Mesodermal cell (in vitro differentiated cells): ENCODE results near the gene ADCY6.

Experiments
- H3K27ac ChIP-seq: 2 replicates; pipeline ENCODE4 v1.7.0; 2013; ENCODE audit warnings: mild to moderate bottlenecking, low read depth, low read length, moderate library complexity; ENCODE audit not compliant: severe bottlenecking
- H3K36me3 ChIP-seq: 2 replicates; pipeline ENCODE4 v1.7.1; 2013; ENCODE audit warnings: mild to moderate bottlenecking, low read length, moderate library complexity; ENCODE audit not compliant: control insufficient read depth, insufficient read depth
- H3K4me1 ChIP-seq: one replicate; pipeline ENCODE4 v1.7.1; 2013; ENCODE audit warnings: mild to moderate bottlenecking, low read length; ENCODE audit not compliant: insufficient read depth, control insufficient read depth, poor library complexity, severe bottlenecking
- H3K4me3 ChIP-seq: 2 replicates; pipeline ENCODE4 v1.7.0; 2013; ENCODE audit warnings: low read length, control low read depth, mild to moderate bottlenecking; ENCODE audit not compliant: insufficient read depth, poor library complexity, severe bottlenecking; ENCODE audit errors: extremely low read depth
- H3K9me3 ChIP-seq: 2 replicates; pipeline ENCODE4 v1.7.1; 2013; ENCODE audit warnings: mild to moderate bottlenecking, low read length, moderate library complexity; ENCODE audit not compliant: control insufficient read depth
- WGBS, 2 experiments: methylation state at CpG; one replicate each; pipeline ENCODE4 v1.1.5; 2013; ENCODE audit warnings: missing lambda C conversion rate in 2 of 2; ENCODE audit not compliant: insufficient coverage in 2 of 2; 5-methylcytosine and 5-hydroxymethylcytosine counted together

The ADCY6 gene

DNA sequence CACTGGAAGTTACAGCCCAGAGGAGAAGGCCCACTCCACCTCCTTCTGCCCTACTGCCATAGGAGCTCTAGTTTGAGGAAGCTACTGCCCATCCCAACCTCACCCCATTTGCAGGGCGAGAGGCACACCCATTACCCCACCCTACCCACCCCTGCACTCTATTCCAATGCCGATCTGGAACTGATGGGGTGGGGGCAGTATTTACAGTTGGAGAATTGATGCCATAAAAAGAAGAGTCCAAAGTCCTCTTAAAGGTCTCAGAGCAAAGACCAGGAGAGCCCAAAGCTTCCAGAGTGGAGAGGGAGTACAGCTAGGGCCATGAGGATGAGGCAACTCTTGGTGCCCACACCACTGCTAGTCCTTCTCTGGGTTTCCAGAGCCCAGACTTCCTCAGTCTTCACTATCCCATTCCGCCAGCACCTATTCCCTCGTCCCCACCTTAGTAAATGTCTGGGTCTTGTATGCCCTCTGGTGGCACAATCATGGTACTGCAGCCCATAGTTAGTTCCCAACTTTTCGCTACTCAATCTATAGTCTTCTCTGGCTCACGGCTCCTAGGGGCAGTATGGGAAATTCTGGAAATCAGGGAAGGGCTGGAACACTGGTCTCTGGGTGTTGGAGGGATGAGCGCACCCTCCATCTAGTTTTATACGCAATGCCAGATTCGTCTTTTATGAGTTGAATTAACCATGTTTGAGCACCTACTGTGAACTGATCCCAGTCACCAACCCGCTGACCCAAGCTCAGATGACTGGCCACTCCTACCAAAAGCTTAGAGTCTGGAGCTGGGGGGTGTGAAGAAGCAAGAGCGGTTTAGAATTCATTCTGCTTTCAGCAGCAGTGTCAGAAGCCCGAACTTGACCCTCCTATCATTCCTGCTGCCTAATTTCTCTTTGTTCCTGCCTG lies 6.9 kb upstream of the ADCY6 start:
- no peaks in the 10 kb centered on the region for H3K36me3 ChIP-seq
- H3K4me3 ChIP-seq, result no peak overlapping the region
- 30 to 37% methylated on average over 5 to 7 of the region's 12 CpGs for WGBS, 2 experiments
- no peaks in the 10 kb centered on the region for H3K9me3 ChIP-seq
- H3K27ac ChIP-seq, result no peak overlapping the region
- no peaks in the 10 kb centered on the region for H3K4me1 ChIP-seq

DNA sequence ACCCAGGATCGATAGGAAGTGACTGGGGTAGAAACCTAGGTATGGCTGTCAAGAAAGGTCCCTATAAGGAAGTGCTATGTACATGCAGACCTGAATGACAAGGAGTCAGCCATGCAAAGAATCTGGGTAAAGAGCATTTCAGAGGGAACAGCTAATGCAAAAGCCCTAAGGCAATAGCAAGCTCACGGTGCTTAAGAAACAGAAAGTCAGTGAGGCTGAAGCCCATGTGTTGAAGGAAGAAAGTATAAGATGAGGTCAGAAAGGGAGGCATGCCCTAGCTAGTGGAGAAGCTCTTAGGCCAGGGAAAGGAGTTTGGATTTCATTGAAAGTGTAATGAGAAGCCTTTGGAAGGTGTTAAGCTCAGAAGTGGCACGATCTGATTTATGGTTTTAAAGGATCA lies 6.0 kb upstream of the ADCY6 start:
- Histone ChIP-seq H3K27ac (no peak overlapping the region), H3K4me1 (no peaks in the 10 kb centered on the region), H3K36me3 (no peaks in the 10 kb centered on the region), H3K4me3 (no peak overlapping the region), H3K9me3 (no peaks in the 10 kb centered on the region)
- WGBS, 2 experiments, result 57 to 60% methylated on average over 3 of the region's 3 CpGs

DNA sequence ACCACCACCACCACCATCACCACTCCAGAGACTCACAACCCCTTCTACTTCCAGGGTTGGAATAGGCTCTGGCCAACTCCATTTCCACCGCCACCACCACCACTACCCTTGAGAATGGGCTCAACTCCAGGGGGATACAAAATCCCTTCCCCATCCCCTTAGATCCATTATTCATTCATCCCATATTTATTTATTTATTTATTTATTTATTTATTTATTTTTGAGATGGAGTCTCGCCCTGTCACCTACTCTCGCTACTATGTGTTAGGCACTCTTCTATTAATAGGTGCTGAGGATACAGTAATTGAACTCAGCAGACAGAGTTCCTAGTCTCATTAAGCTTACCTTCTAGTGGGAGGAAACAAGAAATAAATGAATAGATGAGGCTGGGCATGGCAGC lies 4.8 kb upstream of the ADCY6 start:
- H3K4me3 ChIP-seq, result no peak overlapping the region
- no peak overlapping the region for H3K27ac ChIP-seq
- H3K4me1 ChIP-seq, result no peaks in the 10 kb centered on the region
- H3K36me3 ChIP-seq, result no peaks in the 10 kb centered on the region
- 100% methylated on average over 1 of the region's 3 CpGs; no CpG with 5 or more reads in 1 of the 2 experiments for WGBS, 2 experiments
- no peaks in the 10 kb centered on the region for H3K9me3 ChIP-seq

DNA sequence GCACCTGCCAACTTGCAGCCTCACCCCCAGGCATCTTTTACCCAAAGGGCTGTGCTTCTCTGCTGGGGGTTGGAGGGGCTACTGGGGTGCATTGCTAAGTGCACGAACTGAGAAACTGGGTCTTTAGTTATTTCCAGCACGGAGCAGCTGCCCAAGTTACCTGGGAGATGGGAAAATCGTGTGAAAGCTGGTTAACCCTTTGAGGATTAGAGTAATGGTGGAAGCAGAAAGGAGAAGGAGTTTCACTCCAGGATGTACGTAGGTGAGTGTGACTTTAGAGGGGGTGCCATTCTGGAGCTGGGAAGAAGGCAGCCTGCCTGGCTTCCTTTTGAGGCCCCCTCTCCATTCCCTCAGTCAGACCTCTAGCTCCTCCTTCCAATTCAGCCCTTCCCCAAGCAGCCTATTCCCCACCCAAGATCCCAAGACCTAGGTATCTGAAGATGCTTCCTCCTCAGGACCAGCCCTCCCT lies 1.0 kb upstream of the ADCY6 start:
- Histone ChIP-seq H3K9me3 (no peaks in the 10 kb centered on the region), H3K27ac (no peak overlapping the region), H3K4me3 (peak overlapping the region; percentile 79), H3K36me3 (no peaks in the 10 kb centered on the region), H3K4me1 (peaks cover 7% of the 10 kb centered on the region)
- WGBS, 2 experiments, result 13% methylated on average over 3 of the region's 4 CpGs

DNA sequence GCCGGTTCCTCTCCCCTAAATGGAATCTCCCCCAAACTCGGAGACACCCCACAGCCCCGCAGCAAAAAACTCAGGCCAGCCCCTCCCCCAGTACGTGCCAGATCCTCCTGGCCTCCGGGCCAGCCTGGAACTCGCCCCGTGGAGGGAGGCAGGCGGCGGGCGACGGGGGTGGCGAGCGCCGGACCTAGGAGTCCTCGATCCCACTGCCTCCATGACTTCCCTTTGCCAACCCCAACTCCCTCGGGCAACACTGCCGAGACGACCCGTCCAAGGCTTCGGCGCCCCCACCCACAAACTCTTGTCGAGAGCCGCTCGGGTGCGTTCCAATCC lies 400 bp downstream of the ADCY6 start:
- Histone ChIP-seq H3K4me1 (peaks cover 7% of the 10 kb centered on the region), H3K9me3 (no peaks in the 10 kb centered on the region), H3K36me3 (no peaks in the 10 kb centered on the region), H3K4me3 (peak overlapping the region; percentile 79), H3K27ac (no peak overlapping the region)
- WGBS, 2 experiments, result 0% methylated on average over 6 to 7 of the region's 25 CpGs

DNA sequence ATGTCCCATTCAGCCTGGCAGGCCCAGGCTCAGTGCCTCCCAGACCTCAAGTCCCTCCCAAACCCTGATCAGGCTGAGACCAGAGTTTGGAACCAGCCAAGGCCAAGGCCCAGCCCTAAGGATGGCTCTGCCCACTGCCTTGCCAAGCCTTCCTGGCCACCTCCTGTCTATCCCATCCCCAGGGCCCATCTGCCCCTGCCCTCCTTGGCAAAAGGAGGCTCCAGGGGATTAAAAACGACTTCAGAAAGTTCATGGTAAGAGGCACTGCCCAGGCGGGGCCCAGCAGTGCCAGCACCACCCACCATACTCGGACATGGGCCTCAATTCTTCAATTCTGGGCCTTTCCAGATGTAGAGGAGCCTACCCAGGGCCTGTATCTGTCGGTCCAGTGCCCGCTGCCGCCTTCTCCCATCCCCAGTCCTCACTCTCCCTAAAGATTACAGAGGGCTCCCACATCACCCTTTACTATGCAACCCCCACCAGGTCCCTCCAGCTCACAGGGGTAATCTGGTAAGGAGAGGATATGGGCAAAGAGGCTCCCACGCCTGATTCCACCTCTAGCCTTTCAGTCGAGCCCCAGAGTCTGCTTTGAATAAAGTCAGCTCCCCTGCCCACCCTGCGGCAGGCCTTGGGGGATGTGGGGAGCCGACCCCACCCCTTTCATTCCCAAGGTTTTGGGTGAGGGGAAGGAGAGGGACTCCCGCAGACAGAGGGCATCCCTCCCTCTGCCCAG lies 932 bp downstream of the ADCY6 start:
- Histone ChIP-seq H3K4me3 (peak overlapping the region; percentile 79), H3K27ac (no peak overlapping the region), H3K36me3 (no peaks in the 10 kb centered on the region), H3K9me3 (no peaks in the 10 kb centered on the region), H3K4me1 (peaks cover 7% of the 10 kb centered on the region)
- WGBS, 2 experiments, result 27 to 39% methylated on average over 4 to 5 of the region's 11 CpGs

DNA sequence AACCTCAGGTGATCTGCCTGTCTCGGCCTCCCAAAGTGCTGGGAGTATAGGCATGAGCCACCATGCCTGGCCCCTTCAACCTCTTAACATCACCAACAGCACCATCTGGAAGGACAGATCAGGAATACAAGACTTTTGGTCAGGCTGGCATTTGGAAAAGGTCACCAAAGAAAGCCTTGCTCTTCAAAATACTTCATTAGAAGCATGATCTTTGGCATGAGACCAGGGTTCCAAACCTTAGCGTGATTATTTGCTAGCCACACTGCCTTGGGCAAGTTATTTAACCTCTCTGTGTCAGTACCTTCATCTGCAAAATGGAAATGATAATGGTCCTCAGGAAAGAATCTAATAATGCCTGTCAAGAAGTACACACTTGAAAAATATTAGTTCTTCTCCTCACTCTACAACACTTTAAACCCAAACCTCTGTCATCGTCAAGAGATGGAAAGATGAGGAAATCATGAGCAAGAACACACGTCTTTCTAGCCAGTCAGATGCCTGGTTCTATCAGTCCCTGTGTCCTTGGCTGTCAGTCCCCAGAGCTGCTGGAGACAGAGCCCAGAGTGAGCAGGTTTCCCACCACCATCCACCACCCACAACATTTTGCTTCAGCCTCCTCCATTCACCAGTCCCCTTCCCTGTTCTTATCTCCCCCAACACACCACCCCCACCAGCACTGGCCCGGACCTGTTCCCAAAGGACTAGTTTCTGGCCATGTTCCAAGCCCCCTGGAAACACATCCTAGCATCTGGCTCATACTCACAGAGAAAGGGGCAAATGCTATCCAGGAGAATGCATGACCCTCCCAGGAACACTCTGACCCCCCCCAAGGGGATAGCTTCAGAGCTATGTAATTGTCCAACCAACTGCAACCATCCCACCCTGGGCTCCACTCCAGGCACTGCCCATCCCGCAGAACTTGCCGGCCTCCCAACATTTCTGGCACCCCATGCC lies 2.0 kb downstream of the ADCY6 start:
- Histone ChIP-seq H3K4me1 (peaks cover 7% of the 10 kb centered on the region), H3K4me3 (peak overlapping the region; percentile 79), H3K27ac (no peak overlapping the region), H3K36me3 (peaks cover 6% of the 10 kb centered on the region), H3K9me3 (no peaks in the 10 kb centered on the region)
- WGBS, 2 experiments, result 94 to 97% methylated on average over 5 to 7 of the region's 7 CpGs

DNA sequence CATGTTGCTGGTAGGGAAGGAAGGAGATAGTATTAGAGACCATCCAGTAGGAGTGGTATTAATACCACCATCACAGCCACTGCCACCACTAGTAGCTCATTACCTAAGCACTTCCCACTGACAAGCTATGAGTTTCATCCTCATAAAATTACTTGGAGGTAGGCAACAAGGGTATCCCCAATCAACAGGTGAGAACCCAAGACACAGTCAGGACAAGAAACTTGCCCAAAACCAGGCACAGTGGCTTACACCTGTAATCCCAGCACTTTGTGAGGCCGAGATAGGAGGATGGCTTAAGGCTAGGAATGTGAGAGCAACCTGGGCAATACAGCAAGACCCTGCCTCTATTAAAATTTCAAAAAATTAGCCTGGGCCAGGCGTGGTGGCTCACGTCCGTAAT lies 5.5 kb downstream of the ADCY6 start:
- peaks cover 21% of the 10 kb centered on the region for H3K4me1 ChIP-seq
- 80 to 95% methylated on average over 1 to 3 of the region's 4 CpGs for WGBS, 2 experiments
- H3K9me3 ChIP-seq, result no peaks in the 10 kb centered on the region
- H3K36me3 ChIP-seq, result peaks cover 9% of the 10 kb centered on the region
- H3K27ac ChIP-seq, result no peak overlapping the region
- no peak overlapping the region for H3K4me3 ChIP-seq

DNA sequence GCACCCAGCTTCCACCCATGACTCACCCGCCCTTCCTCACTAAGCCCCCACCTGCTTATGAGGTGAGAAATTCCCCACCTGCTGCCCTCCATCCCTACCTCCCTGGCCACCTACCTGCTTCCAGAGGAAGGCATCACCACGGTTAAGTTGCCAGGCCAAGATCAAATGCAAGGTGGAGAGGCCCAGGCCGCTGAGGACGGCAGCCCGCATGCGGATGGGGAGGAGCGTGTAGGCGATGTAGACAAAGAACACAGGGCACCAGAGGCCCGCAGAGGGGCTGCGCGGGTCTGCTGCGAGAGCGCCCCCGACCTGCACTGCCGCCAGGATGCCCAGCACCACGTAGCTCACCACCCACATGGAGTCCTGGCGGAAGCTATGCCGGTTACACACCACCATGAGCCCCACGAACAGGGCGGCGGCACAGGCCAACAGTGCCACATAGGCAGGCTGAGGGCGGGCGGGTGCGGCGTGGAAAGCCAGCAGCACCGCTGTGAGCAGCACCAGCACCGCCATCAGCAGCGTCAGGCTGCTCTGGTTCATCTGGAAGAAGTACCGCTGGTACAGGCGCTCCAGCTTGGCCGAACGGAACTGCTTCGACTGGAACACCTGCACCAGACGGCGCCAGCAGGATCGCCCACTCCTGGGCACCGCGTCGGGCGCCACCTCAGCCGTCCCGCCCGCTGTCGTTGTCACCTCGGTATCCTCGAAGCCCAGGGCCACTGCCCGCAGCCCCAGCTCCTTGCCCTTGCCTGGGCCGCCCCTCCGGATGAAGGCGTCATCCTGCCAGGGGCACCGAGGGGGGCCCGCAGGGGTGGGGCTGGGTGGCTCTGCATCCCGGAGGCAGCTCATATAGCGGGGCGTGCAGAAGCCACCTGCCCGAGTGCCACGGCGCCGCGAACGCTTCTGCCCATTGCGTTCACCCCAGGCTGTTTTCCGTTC lies 6.2 kb downstream of the ADCY6 start:
- H3K4me1 ChIP-seq, result peaks cover 20% of the 10 kb centered on the region
- no peaks in the 10 kb centered on the region for H3K9me3 ChIP-seq
- no peak overlapping the region for H3K4me3 ChIP-seq
- 93 to 95% methylated on average over 59 to 62 of the region's 63 CpGs for WGBS, 2 experiments
- peaks cover 11% of the 10 kb centered on the region for H3K36me3 ChIP-seq
- H3K27ac ChIP-seq, result no peak overlapping the region
